Subcutaneous adipose tissue (tissue), 4 donors: ENCODE results near the gene FHL2. TPM values are rescaled to one million over a fixed set of nuclear protein-coding genes. Genes with fewer than 3 reads are reported as not detected.

Source experiments
- total RNA-seq, 4 donors: library from RNA; depleted of rRNA; stranded (reverse); fragments of >200 nt; gene quantifications; one replicate each; pipeline ENCODE4 v1.1.0, GENCODE V29; 2016
- TF ChIP-seq, protein P1 (sequence below): fragments of 450-650 bp; IDR thresholded peaks from one replicate; pipeline ENCODE4 v1.5.1; 2016; ENCODE audit warnings: low read depth, mild to moderate bottlenecking, control low read depth, antibody characterized with exemption, moderate library complexity

FHL2 gene
- total RNA-seq, 4 donors from 2014 or later = 24.1 to 35.9 (median 30.2) TPM

DNA sequence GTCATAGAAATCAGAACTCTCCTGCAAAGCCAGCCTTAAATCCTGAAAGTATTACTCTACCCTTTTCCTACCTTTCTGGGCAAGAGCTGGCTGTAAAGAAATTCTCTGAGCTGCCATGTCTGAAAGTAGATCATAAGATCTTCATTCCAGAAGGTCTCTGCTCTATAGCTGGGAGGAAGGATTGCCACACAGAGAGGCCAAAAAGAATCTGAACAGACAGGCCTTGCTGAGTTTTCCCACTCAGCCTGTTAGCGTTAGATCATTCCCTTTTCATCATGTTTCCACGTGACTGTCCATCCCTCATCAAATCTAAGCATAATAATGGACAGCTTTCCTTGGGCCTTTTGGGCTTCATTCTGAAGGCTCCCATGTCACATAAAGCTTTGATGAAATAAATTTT, 43.2 kb upstream of the FHL2 start:
- TF ChIP-seq, protein P1, sequence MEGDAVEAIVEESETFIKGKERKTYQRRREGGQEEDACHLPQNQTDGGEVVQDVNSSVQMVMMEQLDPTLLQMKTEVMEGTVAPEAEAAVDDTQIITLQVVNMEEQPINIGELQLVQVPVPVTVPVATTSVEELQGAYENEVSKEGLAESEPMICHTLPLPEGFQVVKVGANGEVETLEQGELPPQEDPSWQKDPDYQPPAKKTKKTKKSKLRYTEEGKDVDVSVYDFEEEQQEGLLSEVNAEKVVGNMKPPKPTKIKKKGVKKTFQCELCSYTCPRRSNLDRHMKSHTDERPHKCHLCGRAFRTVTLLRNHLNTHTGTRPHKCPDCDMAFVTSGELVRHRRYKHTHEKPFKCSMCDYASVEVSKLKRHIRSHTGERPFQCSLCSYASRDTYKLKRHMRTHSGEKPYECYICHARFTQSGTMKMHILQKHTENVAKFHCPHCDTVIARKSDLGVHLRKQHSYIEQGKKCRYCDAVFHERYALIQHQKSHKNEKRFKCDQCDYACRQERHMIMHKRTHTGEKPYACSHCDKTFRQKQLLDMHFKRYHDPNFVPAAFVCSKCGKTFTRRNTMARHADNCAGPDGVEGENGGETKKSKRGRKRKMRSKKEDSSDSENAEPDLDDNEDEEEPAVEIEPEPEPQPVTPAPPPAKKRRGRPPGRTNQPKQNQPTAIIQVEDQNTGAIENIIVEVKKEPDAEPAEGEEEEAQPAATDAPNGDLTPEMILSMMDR = no peak

DNA sequence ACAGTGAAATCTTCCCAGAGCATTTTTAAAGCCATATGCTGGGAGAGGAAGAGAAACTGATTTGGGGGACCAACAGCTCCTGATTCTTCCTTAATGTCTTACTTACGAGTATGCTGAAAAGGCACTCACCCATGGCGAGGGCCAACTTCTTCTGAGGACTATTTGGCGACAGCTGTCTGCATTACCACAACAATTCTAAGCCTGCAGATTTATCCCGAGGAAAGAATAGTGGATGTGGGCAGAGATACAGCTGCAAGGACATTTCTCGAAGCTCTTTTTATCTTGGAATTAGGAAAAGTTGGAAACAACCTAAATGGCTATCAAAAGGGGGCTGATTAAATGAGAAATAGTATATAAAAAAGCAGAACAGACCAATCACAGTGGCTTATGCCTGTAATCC, 40.3 kb upstream of the FHL2 start:
- TF ChIP-seq, protein P1 = no peak

DNA sequence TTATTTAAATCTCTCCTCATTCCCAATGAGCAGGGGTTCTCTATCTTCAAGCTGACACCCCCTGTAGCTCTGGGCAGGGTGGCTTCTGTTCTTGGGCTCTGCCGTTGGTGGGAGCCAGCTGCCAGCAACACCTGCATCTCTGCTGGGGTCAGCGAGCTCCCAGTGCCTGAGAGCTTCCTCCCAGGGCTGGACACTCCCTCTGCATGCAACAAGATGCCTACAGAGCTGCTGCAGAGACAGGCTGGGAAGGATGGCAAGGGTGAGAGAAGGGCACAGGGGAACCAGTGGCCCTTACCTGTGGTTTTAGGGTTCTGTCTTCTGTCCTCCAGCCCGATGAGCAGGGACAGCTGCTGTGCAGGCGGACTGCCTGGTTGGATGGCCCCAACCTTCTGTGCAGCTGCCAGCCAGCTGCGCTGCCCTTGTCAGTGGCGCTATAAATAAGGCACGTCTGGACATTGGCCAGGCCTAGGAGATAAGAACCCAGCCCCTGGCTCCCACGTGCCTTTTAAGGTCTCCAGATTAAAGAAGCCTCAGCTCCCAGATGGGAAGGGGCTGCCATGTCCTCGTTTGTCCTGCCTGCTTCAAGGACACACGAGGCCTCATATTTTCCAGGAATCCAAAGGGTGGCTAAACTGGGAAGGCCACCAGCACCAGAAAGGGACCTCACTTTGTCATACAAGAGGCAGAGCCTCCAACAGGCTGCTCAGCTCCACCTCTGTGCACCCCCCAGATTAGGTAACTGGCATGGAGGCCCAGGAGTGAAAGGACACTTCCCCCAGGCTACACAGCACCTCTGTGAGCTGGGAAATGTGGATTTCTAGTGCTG, 39.5 kb upstream of the FHL2 start:
- TF ChIP-seq, protein P1 = no peak

DNA sequence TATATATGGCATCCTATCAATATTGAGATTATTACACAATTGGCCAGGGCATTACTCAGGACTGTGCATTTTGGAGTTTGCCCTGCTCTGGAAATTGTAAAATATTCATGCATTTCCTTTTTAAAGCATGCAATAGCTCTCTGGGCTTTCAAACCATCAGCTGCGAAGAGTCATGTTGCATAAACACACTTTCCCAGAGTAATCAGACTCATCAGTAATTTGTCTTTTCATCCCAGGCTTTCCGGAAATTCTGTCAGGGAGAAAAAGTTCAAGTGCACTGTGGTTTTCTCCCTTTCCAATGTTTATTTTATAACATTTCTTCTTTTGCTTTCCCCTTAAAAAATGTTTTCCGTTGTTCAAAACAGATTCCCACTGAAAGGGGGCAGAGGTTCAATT, 38.9 kb upstream of the FHL2 start:
- TF ChIP-seq, protein P1 = no peak

DNA sequence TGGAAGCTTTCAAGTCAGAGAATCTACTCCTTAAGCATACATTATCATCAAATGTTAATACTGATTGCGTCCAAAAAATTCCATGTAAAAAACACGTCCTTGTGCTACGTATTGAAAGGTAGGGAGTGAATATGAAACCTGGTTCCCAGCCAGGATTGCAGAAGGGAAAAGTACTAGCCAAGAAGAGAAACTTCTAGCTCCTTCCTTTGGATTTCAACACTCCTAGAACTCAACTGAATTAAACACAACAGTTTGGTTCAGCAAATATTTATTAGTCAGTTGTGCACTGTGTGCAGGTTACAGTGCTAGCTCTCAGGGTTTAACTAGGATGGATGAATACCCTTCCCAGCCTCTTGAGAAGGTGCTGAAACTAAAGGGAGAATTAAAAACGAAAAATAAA, 33.9 kb upstream of the FHL2 start:
- TF ChIP-seq, protein P1 = no peak

DNA sequence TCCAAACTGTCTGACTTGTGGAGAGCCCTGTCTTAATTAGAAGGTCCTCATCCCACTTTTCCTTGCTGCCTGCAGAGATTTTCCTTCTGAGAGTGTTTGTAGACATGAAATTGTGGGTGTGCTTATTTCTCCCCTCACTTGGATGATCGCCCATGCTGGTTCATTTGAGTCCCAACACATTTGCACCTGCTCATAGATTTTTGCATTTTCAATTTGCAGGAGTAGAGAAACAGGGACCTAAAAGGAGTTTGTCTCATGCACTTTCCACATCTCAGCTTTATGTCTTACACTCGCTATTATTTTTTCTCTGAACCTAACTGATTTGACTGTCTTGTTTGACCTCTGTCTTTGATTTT, 33.2 kb upstream of the FHL2 start:
- TF ChIP-seq, protein P1 = no peak

DNA sequence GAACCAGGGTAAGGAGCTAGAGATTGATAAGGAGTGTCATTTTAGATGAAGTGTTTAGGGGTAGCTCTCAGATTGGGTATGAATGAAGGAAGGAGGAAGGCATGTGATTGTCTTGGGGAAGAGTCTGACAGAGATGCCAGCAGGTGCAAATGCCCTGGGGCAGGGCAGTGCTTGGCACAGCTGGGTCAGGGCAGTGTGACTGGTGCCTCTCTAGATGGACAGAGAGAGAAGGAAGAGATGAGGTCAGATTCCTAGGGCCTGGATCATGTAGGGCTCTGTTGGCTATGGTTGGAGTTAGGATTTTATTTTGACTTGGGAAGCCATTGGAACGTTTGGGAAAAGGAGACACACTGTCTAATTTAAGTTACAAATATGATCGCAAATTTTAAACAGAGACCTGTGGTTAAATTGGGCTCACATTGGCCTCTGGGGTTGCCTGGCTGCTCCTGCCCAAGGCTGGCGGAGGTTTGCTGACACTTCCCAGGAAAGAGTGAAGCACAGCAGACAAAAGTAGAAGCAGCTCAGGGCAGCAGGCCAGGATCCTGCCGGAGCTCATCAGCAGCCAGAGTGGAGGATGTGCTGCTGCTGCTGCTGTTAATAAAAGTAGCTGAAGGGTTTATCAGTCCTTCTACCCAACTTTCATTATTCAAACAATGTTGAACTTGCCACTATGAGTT, 32.7 kb upstream of the FHL2 start:
- TF ChIP-seq, protein P1 = no peak
